Measurements from ENCODE around the gene SLC10A7.

SLC10A7 gene

DNA sequence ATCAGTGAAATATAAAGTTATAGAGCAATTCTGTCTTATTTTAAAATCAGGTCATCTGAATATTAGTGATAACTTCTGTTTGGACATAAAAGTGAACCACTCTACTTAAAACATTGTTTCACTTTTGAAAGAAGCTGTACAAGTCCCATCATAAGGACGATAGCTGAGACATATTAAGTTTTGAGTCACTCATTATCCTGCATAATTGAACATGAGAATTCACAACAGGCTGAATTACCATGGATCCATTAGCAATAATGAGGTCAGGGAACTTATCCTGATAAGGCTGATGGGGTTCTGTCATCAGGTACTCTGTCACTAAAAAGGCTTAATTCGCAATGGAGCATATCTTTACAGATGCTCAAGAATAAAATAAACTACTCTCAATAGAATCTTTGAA, 227.0 kb downstream of the SLC10A7 start:
- DNase-seq = no peak

DNA sequence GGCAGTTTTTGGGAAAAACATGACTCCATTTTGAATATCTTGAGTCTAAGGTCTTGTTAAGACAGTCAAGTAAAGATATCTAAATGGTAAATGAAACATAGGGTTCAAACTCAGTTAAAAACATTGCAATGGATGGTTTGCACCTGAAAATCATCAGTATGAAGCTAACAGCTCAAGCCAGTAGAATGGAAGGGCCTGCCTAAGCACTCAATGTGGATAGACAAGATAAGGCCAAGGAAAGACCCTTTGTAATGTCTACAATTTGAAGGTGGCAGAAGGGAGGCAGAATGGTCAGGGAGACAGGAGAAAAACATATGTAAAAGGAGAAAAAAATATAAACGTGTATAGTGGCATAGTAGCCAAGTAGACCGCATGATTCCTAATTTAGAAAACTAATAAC, 229.2 kb downstream of the SLC10A7 start:
- DNase-seq = no peak

DNA sequence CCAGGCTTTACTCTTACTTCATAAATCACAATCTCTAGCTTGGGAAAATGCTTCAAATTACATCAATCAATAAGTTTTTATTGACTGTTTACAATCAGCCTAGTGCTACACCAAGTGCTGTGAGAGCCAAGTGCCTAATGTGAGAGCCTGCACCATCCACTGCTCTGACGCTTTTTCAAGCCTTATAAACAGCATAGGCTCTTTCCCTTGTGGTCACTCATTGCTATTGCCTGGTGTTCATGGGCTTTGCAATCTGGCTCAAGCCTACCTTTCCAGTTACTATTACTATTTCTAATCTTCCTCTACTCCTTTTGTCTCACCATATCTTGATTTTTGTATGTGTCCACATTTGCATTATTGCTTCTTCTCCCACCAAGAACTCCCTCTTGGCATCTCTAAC, 230.4 kb downstream of the SLC10A7 start:
- no peak for DNase-seq

- DNase-seq = no peak
Measured at GRCh38 chr4:146288193-146288592, 233.5 kb downstream of the SLC10A7 start.

GRCh38 chr4:146285037-146285436, 236.7 kb downstream of the SLC10A7 start:
- DNase-seq = no peak

- DNase-seq = no peak
Measured at GRCh38 chr4:146283758-146284651, 237.7 kb downstream of the SLC10A7 start.

DNA sequence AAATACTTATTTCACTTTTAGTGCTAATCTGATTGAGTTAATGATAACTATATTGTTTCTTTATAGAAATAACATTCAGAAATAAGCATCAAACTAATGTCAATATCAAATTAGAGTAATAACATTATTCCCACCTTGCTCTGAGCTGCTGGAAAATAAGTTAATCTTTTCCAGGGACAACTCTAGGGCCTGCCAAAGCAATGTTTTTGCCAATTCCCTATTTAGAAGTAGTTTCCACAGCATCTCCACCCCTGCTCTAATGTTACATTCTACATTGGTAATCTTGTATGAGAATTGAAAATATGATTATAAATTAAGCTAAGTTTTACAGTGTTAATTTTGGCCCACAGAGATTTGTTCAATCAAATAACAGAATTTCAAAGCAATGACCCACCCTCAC, 239.1 kb downstream of the SLC10A7 start:
- DNase-seq = no peak

DNA sequence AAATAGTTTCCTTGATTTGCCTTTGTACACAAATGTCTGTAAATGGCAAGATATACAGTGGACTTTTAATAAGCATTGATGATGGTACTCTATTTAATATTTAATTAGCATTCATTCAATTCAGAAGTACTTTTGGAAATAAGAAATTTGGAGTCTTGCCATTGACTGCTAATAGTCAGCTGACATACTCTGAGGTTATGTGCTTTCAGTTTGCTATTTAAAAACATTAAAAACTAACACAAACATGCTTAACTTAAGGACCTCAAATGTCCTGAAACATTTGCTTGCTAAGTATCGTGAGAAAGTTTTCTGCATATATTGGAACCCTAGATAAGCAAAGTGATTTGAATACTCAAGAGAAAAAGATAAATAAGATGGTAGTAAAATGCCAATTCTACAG, 242.8 kb downstream of the SLC10A7 start:
- no peak for DNase-seq

- DNase-seq = no peak
Measured at GRCh38 chr4:146275370-146275769, 246.4 kb downstream of the SLC10A7 start.

DNA sequence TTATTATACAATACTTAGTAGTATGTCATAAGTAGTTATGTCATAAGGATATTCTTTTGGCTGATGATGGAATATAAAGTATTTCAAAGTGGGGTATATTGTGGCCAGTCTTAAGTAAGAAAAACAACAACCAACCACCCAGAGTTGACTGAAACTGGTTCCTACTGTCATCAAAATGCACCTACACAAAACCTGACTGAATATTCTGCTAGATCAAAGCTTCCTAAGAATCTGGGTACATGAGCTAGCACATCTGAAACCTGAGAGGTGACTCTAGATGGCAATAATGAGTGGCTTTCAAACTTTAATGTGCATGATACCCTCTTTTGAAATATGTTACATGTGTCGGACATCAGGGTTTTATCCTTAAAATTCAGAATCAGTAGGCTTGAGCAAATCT, 247.0 kb downstream of the SLC10A7 start:
- no peak for DNase-seq

- DNase-seq = no peak
Measured at GRCh38 chr4:146273204-146273901, 248.4 kb downstream of the SLC10A7 start.

GRCh38 chr4:146271466-146271865, 250.3 kb downstream of the SLC10A7 start:
- no peak for DNase-seq

- DNase-seq = no peak
Measured at GRCh38 chr4:146269228-146269653, 252.5 kb downstream of the SLC10A7 start.

DNA sequence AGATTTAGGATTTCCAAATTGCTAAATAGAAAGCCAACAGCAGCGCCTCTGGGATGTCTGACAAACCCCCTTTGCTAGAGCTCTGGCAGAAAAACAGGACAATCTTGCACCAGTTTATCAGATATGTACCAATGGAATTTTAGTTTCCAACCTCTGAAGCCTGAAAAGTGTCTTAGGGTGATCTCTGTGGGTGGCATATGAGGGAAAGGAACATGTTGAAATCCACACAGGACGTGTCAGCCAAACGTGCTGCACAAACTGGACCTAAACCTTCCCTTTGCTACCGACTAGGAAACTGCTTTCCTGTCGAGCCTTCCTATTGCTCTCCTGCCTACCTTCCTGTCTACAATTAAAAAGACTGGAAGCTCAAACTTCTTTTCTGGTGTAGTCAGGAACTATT, 253.9 kb downstream of the SLC10A7 start:
- no peak for DNase-seq

GRCh38 chr4:146265950-146266490, 255.7 kb downstream of the SLC10A7 start:
- no peak for DNase-seq

DNA sequence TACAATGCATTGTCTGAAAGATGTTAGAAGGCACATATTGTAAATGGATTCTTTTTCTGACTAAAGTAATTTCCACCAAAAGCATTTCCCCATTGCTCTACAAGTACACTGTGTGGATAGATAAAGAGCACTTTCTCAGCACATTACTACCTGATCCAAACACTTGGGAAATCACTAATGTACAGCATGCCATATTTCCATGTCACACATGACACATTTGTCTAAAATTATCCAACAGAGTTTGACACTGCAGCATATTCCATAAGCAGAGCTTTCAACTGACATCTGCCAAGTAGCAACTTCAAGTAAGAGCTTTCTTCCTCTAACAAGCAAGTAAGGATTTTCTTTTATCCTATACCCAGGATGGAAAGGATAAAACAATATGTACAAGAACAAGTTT, 257.9 kb downstream of the SLC10A7 start:
- no peak for DNase-seq

DNA sequence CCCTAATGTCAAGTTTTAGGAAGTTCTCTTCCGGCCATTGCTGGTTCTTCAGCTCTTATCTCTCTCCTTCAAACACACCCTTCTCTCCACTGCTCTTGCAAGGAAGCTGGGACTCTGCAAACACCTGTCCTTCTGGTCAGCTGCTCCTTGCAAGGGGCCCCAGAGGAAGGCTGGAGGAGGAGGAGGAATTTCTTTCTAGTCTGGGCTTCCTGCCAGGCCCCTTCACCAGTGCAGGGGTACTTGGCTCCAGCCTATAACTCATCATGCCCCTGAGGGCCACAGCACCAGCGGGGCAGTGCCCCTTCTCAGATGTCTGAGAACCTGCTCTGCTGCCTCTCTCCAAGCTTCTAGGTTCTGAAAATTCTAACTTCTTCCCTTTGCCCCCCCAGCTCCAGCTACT, 260.7 kb downstream of the SLC10A7 start:
- DNase-seq = no peak

GRCh38 chr4:146260521-146260920, 261.2 kb downstream of the SLC10A7 start:
- DNase-seq = no peak

GRCh38 chr4:146257511-146257910, 264.2 kb downstream of the SLC10A7 start:
- DNase-seq = no peak

- DNase-seq = no peak
Measured at GRCh38 chr4:146256328-146256727, 265.4 kb downstream of the SLC10A7 start.

DNA sequence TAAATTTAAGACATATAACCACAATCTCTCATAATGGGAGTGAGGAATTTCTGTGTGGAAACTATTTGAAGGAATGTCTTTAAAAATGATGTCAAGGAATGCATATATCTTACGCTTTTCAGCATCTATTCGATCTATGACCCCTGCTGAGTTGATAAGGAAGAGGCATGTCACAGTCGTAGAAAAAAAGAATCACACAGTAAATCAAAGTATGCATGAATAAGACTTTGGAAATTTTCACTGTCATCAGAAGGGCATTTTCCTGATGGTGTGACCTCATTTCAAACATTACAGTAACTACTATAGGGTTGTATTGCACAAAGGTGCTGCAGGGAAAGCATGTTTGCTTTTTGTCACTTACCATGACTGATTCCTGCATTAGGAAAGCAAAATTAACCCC, 265.9 kb downstream of the SLC10A7 start:
- no peak for DNase-seq

GRCh38 chr4:146255463-146255862, 266.3 kb downstream of the SLC10A7 start:
- DNase-seq = no peak

GRCh38 chr4:146252969-146253611, 268.6 kb downstream of the SLC10A7 start:
- DNase-seq = no peak

- no peak for DNase-seq
Measured at GRCh38 chr4:146247356-146247755, 274.4 kb downstream of the SLC10A7 start.
